Measurements from ENCODE around the gene LNP1.

LNP1 gene

GRCh38 chr3:100489118-100489517 is 87.8 kb downstream of the LNP1 start:
- ChIA-PET POLR2A (no interaction called here), CTCF (interaction anchor here (3.1 kb wide), 1 partner anchor 26 kb away, joined by 17 read pairs; no protein-coding TSS in a partner anchor)
- no peak for DNase-seq (ENCODE audit: extremely low spot score)
- TF ChIP-seq, protein P1, sequence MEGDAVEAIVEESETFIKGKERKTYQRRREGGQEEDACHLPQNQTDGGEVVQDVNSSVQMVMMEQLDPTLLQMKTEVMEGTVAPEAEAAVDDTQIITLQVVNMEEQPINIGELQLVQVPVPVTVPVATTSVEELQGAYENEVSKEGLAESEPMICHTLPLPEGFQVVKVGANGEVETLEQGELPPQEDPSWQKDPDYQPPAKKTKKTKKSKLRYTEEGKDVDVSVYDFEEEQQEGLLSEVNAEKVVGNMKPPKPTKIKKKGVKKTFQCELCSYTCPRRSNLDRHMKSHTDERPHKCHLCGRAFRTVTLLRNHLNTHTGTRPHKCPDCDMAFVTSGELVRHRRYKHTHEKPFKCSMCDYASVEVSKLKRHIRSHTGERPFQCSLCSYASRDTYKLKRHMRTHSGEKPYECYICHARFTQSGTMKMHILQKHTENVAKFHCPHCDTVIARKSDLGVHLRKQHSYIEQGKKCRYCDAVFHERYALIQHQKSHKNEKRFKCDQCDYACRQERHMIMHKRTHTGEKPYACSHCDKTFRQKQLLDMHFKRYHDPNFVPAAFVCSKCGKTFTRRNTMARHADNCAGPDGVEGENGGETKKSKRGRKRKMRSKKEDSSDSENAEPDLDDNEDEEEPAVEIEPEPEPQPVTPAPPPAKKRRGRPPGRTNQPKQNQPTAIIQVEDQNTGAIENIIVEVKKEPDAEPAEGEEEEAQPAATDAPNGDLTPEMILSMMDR (IDR thresholded peaks at IDR 0.05; ENCODE audit: control extremely low read depth, extremely low read depth, low read depth, missing control alignments): no peak

- POLR2A ChIA-PET: interaction anchor here (0.9 to 1.1 kb wide), 2 partner anchors 30 to 91 kb away, joined by 3 to 4 read pairs; partner anchors contain the start of genes LNP1 and TOMM70
- DNase-seq (ENCODE audit: extremely low spot score): peak; percentile 97
- CTCF ChIA-PET: interaction anchor here (0.7 to 1.3 kb wide), 5 partner anchors 10 to 98 kb away, joined by 3 to 6 read pairs (median 5); no protein-coding TSS in a partner anchor
- TF ChIP-seq, protein P1 (IDR thresholded peaks at IDR 0.05; ENCODE audit: control extremely low read depth, extremely low read depth, low read depth, missing control alignments): no peak
Measured at GRCh38 chr3:100492059-100493006, 91.0 kb downstream of the LNP1 start, which contains the start of gene TMEM45A. TMEM45A (plus strand) TSS chr3:100492619; CDS start chr3:100555212, 62,593 bp downstream.

- POLR2A ChIA-PET: no interaction called here
- DNase-seq (ENCODE audit: extremely low spot score): peak; percentile 29
- CTCF ChIA-PET: interaction anchor here (1.1 to 1.2 kb wide), 2 partner anchors 23 to 34 kb away, joined by 3 read pairs; no protein-coding TSS in a partner anchor
- TF ChIP-seq, protein P1 (IDR thresholded peaks at IDR 0.05; ENCODE audit: control extremely low read depth, extremely low read depth, low read depth, missing control alignments): no peak
Measured at GRCh38 chr3:100496711-100497261, 95.4 kb downstream of the LNP1 start.

GRCh38 chr3:100499651-100500050 is 98.3 kb downstream of the LNP1 start:
- TF ChIP-seq, protein P1 (IDR thresholded peaks at IDR 0.05; ENCODE audit: control extremely low read depth, extremely low read depth, low read depth, missing control alignments): no peak
- no peak for DNase-seq (ENCODE audit: extremely low spot score)
- ChIA-PET POLR2A (no interaction called here), CTCF (interaction anchor here (0.7 to 0.9 kb wide), 3 partner anchors 15 to 37 kb away, joined by 3 to 4 read pairs (median 3); no protein-coding TSS in a partner anchor)

DNA sequence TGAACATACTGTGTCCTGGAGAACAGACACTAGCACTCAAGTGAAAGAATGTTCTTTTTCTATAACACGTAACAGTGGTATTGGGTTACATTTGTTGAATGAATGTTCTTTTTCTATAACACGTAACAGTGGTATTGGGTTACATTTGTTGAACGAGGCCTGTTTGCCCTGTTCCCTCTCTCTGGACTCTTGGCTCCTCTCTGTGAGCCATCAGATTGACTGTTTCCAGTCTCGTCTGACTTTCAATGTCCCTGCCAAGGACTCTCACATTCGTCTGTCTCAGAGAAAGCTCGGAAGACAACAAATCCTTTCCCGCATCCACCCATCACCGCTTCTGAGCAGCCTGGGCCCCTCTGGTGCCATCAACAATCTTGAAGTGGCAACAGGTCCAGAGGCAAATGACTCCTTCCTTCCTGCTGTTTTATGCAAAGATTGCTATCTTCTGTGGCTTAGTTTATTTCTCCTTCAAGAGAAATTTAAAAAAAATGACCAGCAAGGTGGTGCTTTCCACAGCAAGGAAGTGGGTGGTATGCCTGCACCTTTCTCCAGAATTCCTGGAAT is 99.1 kb downstream of the LNP1 start:
- ChIA-PET POLR2A (no interaction called here), CTCF (interaction anchor here (1.3 kb wide), 1 partner anchor 37 kb away, joined by 5 read pairs; no protein-coding TSS in a partner anchor)
- no peak for DNase-seq (ENCODE audit: extremely low spot score)
- TF ChIP-seq, protein P1 (IDR thresholded peaks at IDR 0.05; ENCODE audit: control extremely low read depth, extremely low read depth, low read depth, missing control alignments): no peak

DNA sequence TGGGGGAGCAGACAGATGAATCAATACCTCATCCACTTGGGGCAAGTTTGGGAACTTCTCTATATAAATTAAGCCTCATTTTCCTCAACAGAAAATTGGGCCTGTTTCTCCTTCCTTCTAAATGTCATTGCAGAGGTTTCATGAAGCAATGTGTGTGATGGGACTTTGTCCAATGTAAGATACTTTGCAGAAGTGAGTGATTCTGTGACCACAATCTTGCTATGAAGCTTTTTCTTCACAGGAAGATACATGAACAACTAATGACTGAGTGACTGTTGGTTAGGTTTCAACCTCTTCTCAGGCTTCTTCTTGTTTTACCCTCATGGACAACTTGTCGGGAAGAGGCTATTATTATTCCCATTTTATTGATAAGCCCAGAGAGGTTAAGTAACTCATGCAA is 102.1 kb downstream of the LNP1 start:
- TF ChIP-seq, protein P1 (IDR thresholded peaks at IDR 0.05; ENCODE audit: control extremely low read depth, extremely low read depth, low read depth, missing control alignments): no peak
- POLR2A ChIA-PET: no interaction called here
- CTCF ChIA-PET: no interaction called here
- DNase-seq (ENCODE audit: extremely low spot score): no peak
